ENCODE results near the gene ADGRE2.
A peak's percentile ranks its signal among the peaks of the same experiment; 100 is the strongest.

Gene ADGRE2

GRCh38 chr19:14731200-14731599 lies 47.2 kb downstream of the ADGRE2 start:
- DNase-seq, result no peak

- no peak for DNase-seq
Measured at GRCh38 chr19:14728595-14728994, 49.8 kb downstream of the ADGRE2 start.

GRCh38 chr19:14722127-14722526 lies 56.2 kb downstream of the ADGRE2 start:
- DNase-seq, result no peak

- no peak for DNase-seq
Measured at GRCh38 chr19:14719162-14719561, 59.2 kb downstream of the ADGRE2 start.

- DNase-seq, result no peak
Measured at GRCh38 chr19:14718522-14719116, 59.7 kb downstream of the ADGRE2 start.

GRCh38 chr19:14715841-14716240 lies 62.5 kb downstream of the ADGRE2 start:
- DNase-seq, result no peak

GRCh38 chr19:14704450-14704849 lies 73.9 kb downstream of the ADGRE2 start:
- no peak for DNase-seq

- no peak for DNase-seq
Measured at GRCh38 chr19:14703833-14704232, 74.5 kb downstream of the ADGRE2 start.

GRCh38 chr19:14700711-14701375 lies 77.5 kb downstream of the ADGRE2 start:
- DNase-seq, result no peak

- DNase-seq, result no peak
Measured at GRCh38 chr19:14699641-14700040, 78.7 kb downstream of the ADGRE2 start.

- DNase-seq, result no peak
Measured at GRCh38 chr19:14695471-14695870, 82.9 kb downstream of the ADGRE2 start.

GRCh38 chr19:14694641-14695266 lies 83.6 kb downstream of the ADGRE2 start:
- no peak for DNase-seq

GRCh38 chr19:14689598-14690503 lies 88.5 kb downstream of the ADGRE2 start, which contains the start of gene ZNF333:
Gene ZNF333, plus strand, starts transcription at chr19:14690048. Its CDS starts 3,444 bp downstream, at chr19:14693492.
- peak; percentile 93 for DNase-seq

GRCh38 chr19:14686411-14686810 lies 91.9 kb downstream of the ADGRE2 start:
- DNase-seq, result no peak

GRCh38 chr19:14683439-14683838 lies 94.9 kb downstream of the ADGRE2 start:
- no peak for DNase-seq

All from NCI-H1436 (cell line).